22Rv1 (cell line): ENCODE data around the gene APEH.
"Not testable (repeated sequence)": the region's sequence is repeated elsewhere in the genome, so short reads cannot be mapped to it uniquely, and the experiment has no call there.

Experiments used
- CTCF ChIP-seq: fragments of 450-650 bp; IDR thresholded peaks from 2 replicates; pipeline ENCODE4 v1.5.1; 2017; ENCODE audit warnings: mild to moderate bottlenecking
- ZFX ChIP-seq: fragments of 450-650 bp; IDR thresholded peaks from 2 replicates; pipeline ENCODE4 v1.6.1; 2017; ENCODE audit warnings: antibody characterized with exemption, borderline replicate concordance

DNA sequence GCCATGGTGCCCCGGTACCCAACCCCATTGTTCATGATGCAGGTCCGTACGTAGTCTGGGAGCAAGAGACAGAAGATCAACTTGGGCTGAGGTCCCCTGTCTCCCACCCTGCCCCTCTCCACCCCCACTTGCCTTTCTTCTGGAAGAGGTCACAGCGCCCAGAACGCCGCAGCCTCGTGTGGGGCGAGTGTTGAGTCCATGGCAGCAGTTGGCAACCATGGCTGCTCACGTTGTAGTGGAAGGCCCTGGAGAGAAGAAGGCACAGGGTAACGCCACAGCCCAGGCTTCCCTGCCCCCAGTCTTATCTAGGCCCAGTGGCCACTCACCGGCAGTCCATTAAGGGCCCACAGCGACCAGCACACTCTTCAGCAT, 13.3 kb downstream of the APEH start:
- not testable (repeated sequence) for TF ChIP-seq CTCF, ZFX
